Measurements from ENCODE around the gene UVRAG.
A peak's percentile ranks its signal among the peaks of the same experiment; 100 is the strongest.

The UVRAG gene

GRCh38 chr11:76124905-76125770 is 310.1 kb downstream of the UVRAG start:
- Histone ChIP-seq H2AFZ (no peak overlapping the region), H3K9ac (no peak overlapping the region), H3K9me3 (ENCODE audit: control insufficient read depth, low read length) (no peaks in the 10 kb centered on the region), H3K36me3 (ENCODE audit: control insufficient read depth, insufficient read depth, low read length) (no peaks in the 10 kb centered on the region), H3K4me2 (ENCODE audit: low read length) (no peak overlapping the region), H3K27me3 (ENCODE audit: control insufficient read depth, insufficient read depth, low read length) (no peaks in the 10 kb centered on the region), H3K27ac (peak overlapping the region; percentile 15), H3K79me2 (no peaks in the 10 kb centered on the region), H3K4me3 (ENCODE audit: low read depth, low read length) (no peak overlapping the region), H3K4me1 (peaks cover 24% of the 10 kb centered on the region)
- TF ChIP-seq, protein P1, sequence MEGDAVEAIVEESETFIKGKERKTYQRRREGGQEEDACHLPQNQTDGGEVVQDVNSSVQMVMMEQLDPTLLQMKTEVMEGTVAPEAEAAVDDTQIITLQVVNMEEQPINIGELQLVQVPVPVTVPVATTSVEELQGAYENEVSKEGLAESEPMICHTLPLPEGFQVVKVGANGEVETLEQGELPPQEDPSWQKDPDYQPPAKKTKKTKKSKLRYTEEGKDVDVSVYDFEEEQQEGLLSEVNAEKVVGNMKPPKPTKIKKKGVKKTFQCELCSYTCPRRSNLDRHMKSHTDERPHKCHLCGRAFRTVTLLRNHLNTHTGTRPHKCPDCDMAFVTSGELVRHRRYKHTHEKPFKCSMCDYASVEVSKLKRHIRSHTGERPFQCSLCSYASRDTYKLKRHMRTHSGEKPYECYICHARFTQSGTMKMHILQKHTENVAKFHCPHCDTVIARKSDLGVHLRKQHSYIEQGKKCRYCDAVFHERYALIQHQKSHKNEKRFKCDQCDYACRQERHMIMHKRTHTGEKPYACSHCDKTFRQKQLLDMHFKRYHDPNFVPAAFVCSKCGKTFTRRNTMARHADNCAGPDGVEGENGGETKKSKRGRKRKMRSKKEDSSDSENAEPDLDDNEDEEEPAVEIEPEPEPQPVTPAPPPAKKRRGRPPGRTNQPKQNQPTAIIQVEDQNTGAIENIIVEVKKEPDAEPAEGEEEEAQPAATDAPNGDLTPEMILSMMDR (IDR thresholded peaks at IDR 0.05), result no peak

- Histone ChIP-seq H3K9ac (no peak overlapping the region), H3K79me2 (no peaks in the 10 kb centered on the region), H3K27ac (no peak overlapping the region), H3K4me3 (ENCODE audit: low read depth, low read length) (no peak overlapping the region), H3K9me3 (ENCODE audit: control insufficient read depth, low read length) (no peaks in the 10 kb centered on the region), H2AFZ (no peak overlapping the region), H3K4me2 (ENCODE audit: low read length) (no peak overlapping the region), H3K36me3 (ENCODE audit: control insufficient read depth, insufficient read depth, low read length) (no peaks in the 10 kb centered on the region), H3K4me1 (peaks cover 25% of the 10 kb centered on the region), H3K27me3 (ENCODE audit: control insufficient read depth, insufficient read depth, low read length) (no peaks in the 10 kb centered on the region)
- TF ChIP-seq, protein P1 (IDR thresholded peaks at IDR 0.05), result no peak
Observed at GRCh38 chr11:76129729-76130128, 314.7 kb downstream of the UVRAG start.

- Histone ChIP-seq H3K27me3 (ENCODE audit: control insufficient read depth, insufficient read depth, low read length) (no peaks in the 10 kb centered on the region), H3K9me3 (ENCODE audit: control insufficient read depth, low read length) (no peaks in the 10 kb centered on the region), H3K4me2 (ENCODE audit: low read length) (no peak overlapping the region), H3K36me3 (ENCODE audit: control insufficient read depth, insufficient read depth, low read length) (no peaks in the 10 kb centered on the region), H3K4me3 (ENCODE audit: low read depth, low read length) (peak overlapping the region; percentile 22), H2AFZ (no peak overlapping the region), H3K4me1 (peaks cover 25% of the 10 kb centered on the region), H3K79me2 (no peaks in the 10 kb centered on the region), H3K9ac (no peak overlapping the region), H3K27ac (peak overlapping the region; percentile 72)
- TF ChIP-seq, protein P1 (IDR thresholded peaks at IDR 0.05), result no peak
Observed at GRCh38 chr11:76131142-76131541, 316.1 kb downstream of the UVRAG start.

- TF ChIP-seq, protein P1 (IDR thresholded peaks at IDR 0.05), result no peak
- no peak overlapping the region for H2AFZ ChIP-seq
- H3K27me3 ChIP-seq (ENCODE audit: control insufficient read depth, insufficient read depth, low read length), result no peaks in the 10 kb centered on the region
- no peaks in the 10 kb centered on the region for H3K36me3 ChIP-seq (ENCODE audit: control insufficient read depth, insufficient read depth, low read length)
- H3K9me3 ChIP-seq (ENCODE audit: control insufficient read depth, low read length), result no peaks in the 10 kb centered on the region
- H3K27ac ChIP-seq, result peak overlapping the region; percentile 72
- H3K79me2 ChIP-seq, result no peaks in the 10 kb centered on the region
- no peak overlapping the region for H3K9ac ChIP-seq
- H3K4me2 ChIP-seq (ENCODE audit: low read length), result peak overlapping the region; percentile 28
- H3K4me1 ChIP-seq, result peaks cover 25% of the 10 kb centered on the region
- peak overlapping the region; percentile 22 for H3K4me3 ChIP-seq (ENCODE audit: low read depth, low read length)
Observed at GRCh38 chr11:76131671-76132631, 316.9 kb downstream of the UVRAG start.

Data from parathyroid adenoma (tissue), 2 donors.